ENCODE measurements around the gene MRGPRD.
A peak's percentile ranks its signal among the peaks of the same experiment; 100 is the strongest.

The MRGPRD gene

GRCh38 chr11:69003301-69003865, 22.6 kb upstream of the MRGPRD start:
- Histone ChIP-seq H4K8ac (ENCODE audit: low read depth, low read length) (no peak overlapping the region), H2AFZ (ENCODE audit: low read length) (no peak overlapping the region), H3K9me3 (replicated peaks in 1 of 2; ENCODE audit: control insufficient read depth in 2 of 2, insufficient read depth in 1 of 2, low read depth in 1 of 2, low read length in 2 of 2) (peaks cover 0 to 2% of the 10 kb centered on the region in 2 donors), H3K79me1 (ENCODE audit: low read depth, low read length) (no peaks in the 10 kb centered on the region), H4K91ac (ENCODE audit: low read depth, low read length, poor library complexity) (peak overlapping the region; percentile 2), H3K18ac (ENCODE audit: low read length) (no peak overlapping the region), H2BK12ac (ENCODE audit: low read length) (no peak overlapping the region), H3K4me2 (ENCODE audit: insufficient read depth, low read length, poor library complexity, severe bottlenecking) (no peak overlapping the region), H3K9ac (ENCODE audit: low read depth, low read length, poor library complexity) (peak overlapping the region; percentile 2), H3K23ac (ENCODE audit: low read depth, low read length, poor library complexity) (peak overlapping the region; percentile 52), H2BK5ac (ENCODE audit: low read length) (no peak overlapping the region), H3K27me3 (ENCODE audit: control insufficient read depth in 3 of 3, insufficient read depth in 3 of 3, low read depth in 1 of 3, low read length in 3 of 3) (peaks cover 0 to 44% (median 0%) of the 10 kb centered on the region in 3 experiments), H3K4me1 (ENCODE audit: control insufficient read depth in 2 of 2, insufficient read depth in 1 of 2, low read depth in 1 of 2, low read length in 2 of 2) (peaks cover 3 to 6% of the 10 kb centered on the region in 2 donors), H3K36me3 (replicated peaks in 1 of 2; ENCODE audit: control insufficient read depth in 2 of 2, insufficient read depth in 2 of 2, low read length in 2 of 2) (no peaks in the 10 kb centered on the region), H3K4me3 (ENCODE audit: low read length in 2 of 2) (no peak overlapping the region), H3K4ac (ENCODE audit: low read length) (no peak overlapping the region), H2AK5ac (ENCODE audit: low read depth, low read length) (peak overlapping the region; percentile 46), H2BK15ac (ENCODE audit: low read length) (no peak overlapping the region), H3K14ac (ENCODE audit: low read length) (no peak overlapping the region), H3K27ac (replicated peaks; ENCODE audit: low read length) (no peak overlapping the region), H2BK120ac (ENCODE audit: low read depth, low read length) (no peak overlapping the region)
- no CpG with 5 or more reads among the region's 9 CpGs for WGBS, 2 donors (ENCODE audit: extremely low coverage in 2 of 2, insufficient read length in 2 of 2, insufficient replicate concordance in 1 of 2)
- no peak for DNase-seq (ENCODE audit: low spot score)

- Histone ChIP-seq H3K14ac (ENCODE audit: low read length) (no peak overlapping the region), H3K4me3 (ENCODE audit: low read length in 2 of 2) (no peak overlapping the region)
- WGBS, 2 donors (ENCODE audit: extremely low coverage in 2 of 2, insufficient read length in 2 of 2, insufficient replicate concordance in 1 of 2), result no CpG with 5 or more reads among the region's 13 CpGs
Measured at GRCh38 chr11:69002570-69003231, 21.9 kb upstream of the MRGPRD start.

GRCh38 chr11:69002110-69002569, 21.4 kb upstream of the MRGPRD start:
- H3K18ac ChIP-seq (ENCODE audit: low read length), result no peak overlapping the region
- H3K4me3 ChIP-seq (ENCODE audit: low read length in 2 of 2), result no peak overlapping the region
- H2BK5ac ChIP-seq (ENCODE audit: low read length), result no peak overlapping the region
- H4K8ac ChIP-seq (ENCODE audit: low read depth, low read length), result no peak overlapping the region
- no peak overlapping the region for H3K23ac ChIP-seq (ENCODE audit: low read depth, low read length, poor library complexity)
- H3K79me1 ChIP-seq (ENCODE audit: low read depth, low read length), result no peaks in the 10 kb centered on the region
- H3K4me1 ChIP-seq (ENCODE audit: control insufficient read depth in 2 of 2, insufficient read depth in 1 of 2, low read depth in 1 of 2, low read length in 2 of 2), result peaks cover 0 to 2% of the 10 kb centered on the region in 2 donors
- H3K9ac ChIP-seq (ENCODE audit: low read depth, low read length, poor library complexity), result no peak overlapping the region
- no peak overlapping the region for H2AFZ ChIP-seq (ENCODE audit: low read length)
- H3K36me3 ChIP-seq (replicated peaks in 1 of 2; ENCODE audit: control insufficient read depth in 2 of 2, insufficient read depth in 2 of 2, low read length in 2 of 2), result no peaks in the 10 kb centered on the region
- no peak overlapping the region for H2AK5ac ChIP-seq (ENCODE audit: low read depth, low read length)
- H2BK15ac ChIP-seq (ENCODE audit: low read length), result no peak overlapping the region
- no peak overlapping the region for H3K4ac ChIP-seq (ENCODE audit: low read length)
- H2BK12ac ChIP-seq (ENCODE audit: low read length), result no peak overlapping the region
- H3K14ac ChIP-seq (ENCODE audit: low read length), result no peak overlapping the region
- peaks cover 0 to 40% (median 0%) of the 10 kb centered on the region in 3 experiments for H3K27me3 ChIP-seq (ENCODE audit: control insufficient read depth in 3 of 3, insufficient read depth in 3 of 3, low read depth in 1 of 3, low read length in 3 of 3)
- no peak overlapping the region for H4K91ac ChIP-seq (ENCODE audit: low read depth, low read length, poor library complexity)
- no peak overlapping the region for H3K4me2 ChIP-seq (ENCODE audit: insufficient read depth, low read length, poor library complexity, severe bottlenecking)
- no peak for DNase-seq (ENCODE audit: low spot score)
- H3K27ac ChIP-seq (replicated peaks; ENCODE audit: low read length), result no peak overlapping the region
- H3K9me3 ChIP-seq (replicated peaks in 1 of 2; ENCODE audit: control insufficient read depth in 2 of 2, insufficient read depth in 1 of 2, low read depth in 1 of 2, low read length in 2 of 2), result peaks cover 0 to 2% of the 10 kb centered on the region in 2 donors
- no peak overlapping the region for H2BK120ac ChIP-seq (ENCODE audit: low read depth, low read length)
- WGBS, 2 donors (ENCODE audit: extremely low coverage in 2 of 2, insufficient read length in 2 of 2, insufficient replicate concordance in 1 of 2), result no CpG with 5 or more reads among the region's 6 CpGs

More at GRCh38 chr11:69002570-69003231, 21.9 kb upstream of the MRGPRD start:
- Histone ChIP-seq H3K23ac (ENCODE audit: low read depth, low read length, poor library complexity) (no peak overlapping the region), H2BK12ac (ENCODE audit: low read length) (no peak overlapping the region), H3K18ac (ENCODE audit: low read length) (peak overlapping the region; percentile 29), H2AFZ (ENCODE audit: low read length) (no peak overlapping the region), H3K79me1 (ENCODE audit: low read depth, low read length) (no peaks in the 10 kb centered on the region), H4K91ac (ENCODE audit: low read depth, low read length, poor library complexity) (no peak overlapping the region), H3K9ac (ENCODE audit: low read depth, low read length, poor library complexity) (no peak overlapping the region), H2AK5ac (ENCODE audit: low read depth, low read length) (peak overlapping the region; percentile 46), H3K4me2 (ENCODE audit: insufficient read depth, low read length, poor library complexity, severe bottlenecking) (no peak overlapping the region), H4K8ac (ENCODE audit: low read depth, low read length) (no peak overlapping the region), H2BK120ac (ENCODE audit: low read depth, low read length) (no peak overlapping the region), H2BK5ac (ENCODE audit: low read length) (no peak overlapping the region), H3K36me3 (replicated peaks in 1 of 2; ENCODE audit: control insufficient read depth in 2 of 2, insufficient read depth in 2 of 2, low read length in 2 of 2) (no peaks in the 10 kb centered on the region), H3K9me3 (replicated peaks in 1 of 2; ENCODE audit: control insufficient read depth in 2 of 2, insufficient read depth in 1 of 2, low read depth in 1 of 2, low read length in 2 of 2) (peaks cover 0 to 2% of the 10 kb centered on the region in 2 donors), H3K4ac (ENCODE audit: low read length) (no peak overlapping the region), H2BK15ac (ENCODE audit: low read length) (no peak overlapping the region), H3K4me1 (ENCODE audit: control insufficient read depth in 2 of 2, insufficient read depth in 1 of 2, low read depth in 1 of 2, low read length in 2 of 2) (peaks cover 0 to 2% of the 10 kb centered on the region in 2 donors), H3K27me3 (ENCODE audit: control insufficient read depth in 3 of 3, insufficient read depth in 3 of 3, low read depth in 1 of 3, low read length in 3 of 3) (peaks cover 0 to 42% (median 0%) of the 10 kb centered on the region in 3 experiments), H3K27ac (replicated peaks; ENCODE audit: low read length) (no peak overlapping the region)
- no peak for DNase-seq (ENCODE audit: low spot score)

- Histone ChIP-seq H3K14ac (ENCODE audit: low read length) (no peak overlapping the region), H3K4me1 (ENCODE audit: control insufficient read depth in 2 of 2, insufficient read depth in 1 of 2, low read depth in 1 of 2, low read length in 2 of 2) (no peaks in the 10 kb centered on the region), H3K23ac (ENCODE audit: low read depth, low read length, poor library complexity) (no peak overlapping the region), H3K36me3 (replicated peaks in 1 of 2; ENCODE audit: control insufficient read depth in 2 of 2, insufficient read depth in 2 of 2, low read length in 2 of 2) (no peaks in the 10 kb centered on the region), H3K9ac (ENCODE audit: low read depth, low read length, poor library complexity) (peak overlapping the region; percentile 38), H3K9me3 (replicated peaks in 1 of 2; ENCODE audit: control insufficient read depth in 2 of 2, insufficient read depth in 1 of 2, low read depth in 1 of 2, low read length in 2 of 2) (no peaks in the 10 kb centered on the region), H2BK12ac (ENCODE audit: low read length) (peak overlapping the region; percentile 33), H4K8ac (ENCODE audit: low read depth, low read length) (no peak overlapping the region), H3K27me3 (ENCODE audit: control insufficient read depth in 3 of 3, insufficient read depth in 3 of 3, low read depth in 1 of 3, low read length in 3 of 3) (peaks cover 0 to 36% (median 0%) of the 10 kb centered on the region in 3 experiments), H2AK5ac (ENCODE audit: low read depth, low read length) (no peak overlapping the region), H3K27ac (replicated peaks; ENCODE audit: low read length) (no peak overlapping the region), H2BK120ac (ENCODE audit: low read depth, low read length) (no peak overlapping the region), H2BK15ac (ENCODE audit: low read length) (no peak overlapping the region), H3K4me3 (ENCODE audit: low read length in 2 of 2) (no peak overlapping the region), H3K4me2 (ENCODE audit: insufficient read depth, low read length, poor library complexity, severe bottlenecking) (no peak overlapping the region), H3K4ac (ENCODE audit: low read length) (no peak overlapping the region), H2BK5ac (ENCODE audit: low read length) (no peak overlapping the region), H2AFZ (ENCODE audit: low read length) (no peak overlapping the region), H3K18ac (ENCODE audit: low read length) (no peak overlapping the region), H3K79me1 (ENCODE audit: low read depth, low read length) (no peaks in the 10 kb centered on the region), H4K91ac (ENCODE audit: low read depth, low read length, poor library complexity) (no peak overlapping the region)
- DNase-seq (ENCODE audit: low spot score), result no peak
- WGBS, 2 donors (ENCODE audit: extremely low coverage in 2 of 2, insufficient read length in 2 of 2, insufficient replicate concordance in 1 of 2), result no CpG with 5 or more reads among the region's 23 CpGs
Measured at GRCh38 chr11:69001243-69002081, 20.7 kb upstream of the MRGPRD start.
